Thoracic aorta (tissue), 2 donors: ENCODE measurements around the gene LUZP2. TPM values are rescaled to one million over a fixed set of nuclear protein-coding genes. Genes with fewer than 3 reads are reported as not detected.

Experiments used
- ATAC-seq: fragments of 150-250 bp; one replicate; pipeline ENCODE4 v1.8.0; 2017; ENCODE audit warnings: low read depth; ENCODE audit not compliant: insufficient number of reproducible peaks, low FRiP score
- DNase-seq: peaks from one replicate; pipeline ENCODE4 v3.0.0-alpha.2; 2020; ENCODE audit warnings: low spot score
- H3K27ac ChIP-seq, 2 donors: fragments of 200-600 bp; sonication (generic); 1 replicate in 1 of 2; 2 replicates in 1 of 2; pipeline ENCODE4 v1.5.1; 2016; ENCODE audit warnings: mild to moderate bottlenecking in 2 of 2, moderate library complexity in 2 of 2
- H3K27me3 ChIP-seq: fragments of 200-600 bp; sonication (generic); replicated peaks from 2 replicates; pipeline ENCODE4 v1.6.0; 2016; ENCODE audit warnings: mild to moderate bottlenecking; ENCODE audit not compliant: insufficient read depth
- H3K36me3 ChIP-seq: fragments of 200-600 bp; sonication (generic); one replicate; pipeline ENCODE4 v1.5.1; 2016
- H3K4me1 ChIP-seq, 2 donors: fragments of 200-600 bp; sonication (generic); 1 replicate in 1 of 2; 2 replicates in 1 of 2; pipeline versions ENCODE4 v1.5.1 to v1.6.0; 2016; ENCODE audit warnings: low read depth in 2 of 2, mild to moderate bottlenecking in 1 of 2; ENCODE audit not compliant: control insufficient read depth in 1 of 2
- H3K4me3 ChIP-seq: fragments of 200-600 bp; sonication (generic); 2 replicates; pipeline ENCODE4 v1.5.1; 2016; ENCODE audit warnings: mild to moderate bottlenecking
- H3K9me3 ChIP-seq: fragments of 200-600 bp; sonication (generic); 2 replicates; pipeline ENCODE4 v1.5.1; 2016
- total RNA-seq, 2 donors: library from RNA; depleted of rRNA; stranded (reverse); fragments of >200 nt; gene quantifications; one replicate each; pipeline versions ENCODE4 v1.1.0 to v1.2.3, GENCODE V29; 2016
- TF ChIP-seq, protein P1 (sequence below): fragments of 200-600 bp; sonication (generic); IDR thresholded peaks from one replicate; pipeline ENCODE4 v1.5.1; 2019; ENCODE audit warnings: antibody characterized with exemption

The LUZP2 gene
- total RNA-seq, 2 donors from 2014 or later, result 0.41 TPM; not detected in 1

- Histone ChIP-seq H3K36me3 (no peaks in the 10 kb centered on the region), H3K27ac (no peak overlapping the region), H3K27me3 (no peaks in the 10 kb centered on the region), H3K4me1 (no peaks in the 10 kb centered on the region), H3K9me3 (no peaks in the 10 kb centered on the region), H3K4me3 (no peak overlapping the region)
- DNase-seq (no peak), ATAC-seq (no peak)
- TF ChIP-seq, protein P1, sequence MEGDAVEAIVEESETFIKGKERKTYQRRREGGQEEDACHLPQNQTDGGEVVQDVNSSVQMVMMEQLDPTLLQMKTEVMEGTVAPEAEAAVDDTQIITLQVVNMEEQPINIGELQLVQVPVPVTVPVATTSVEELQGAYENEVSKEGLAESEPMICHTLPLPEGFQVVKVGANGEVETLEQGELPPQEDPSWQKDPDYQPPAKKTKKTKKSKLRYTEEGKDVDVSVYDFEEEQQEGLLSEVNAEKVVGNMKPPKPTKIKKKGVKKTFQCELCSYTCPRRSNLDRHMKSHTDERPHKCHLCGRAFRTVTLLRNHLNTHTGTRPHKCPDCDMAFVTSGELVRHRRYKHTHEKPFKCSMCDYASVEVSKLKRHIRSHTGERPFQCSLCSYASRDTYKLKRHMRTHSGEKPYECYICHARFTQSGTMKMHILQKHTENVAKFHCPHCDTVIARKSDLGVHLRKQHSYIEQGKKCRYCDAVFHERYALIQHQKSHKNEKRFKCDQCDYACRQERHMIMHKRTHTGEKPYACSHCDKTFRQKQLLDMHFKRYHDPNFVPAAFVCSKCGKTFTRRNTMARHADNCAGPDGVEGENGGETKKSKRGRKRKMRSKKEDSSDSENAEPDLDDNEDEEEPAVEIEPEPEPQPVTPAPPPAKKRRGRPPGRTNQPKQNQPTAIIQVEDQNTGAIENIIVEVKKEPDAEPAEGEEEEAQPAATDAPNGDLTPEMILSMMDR, result no peak
Observed at GRCh38 chr11:24594401-24594800, 97.5 kb downstream of the LUZP2 start.

DNA sequence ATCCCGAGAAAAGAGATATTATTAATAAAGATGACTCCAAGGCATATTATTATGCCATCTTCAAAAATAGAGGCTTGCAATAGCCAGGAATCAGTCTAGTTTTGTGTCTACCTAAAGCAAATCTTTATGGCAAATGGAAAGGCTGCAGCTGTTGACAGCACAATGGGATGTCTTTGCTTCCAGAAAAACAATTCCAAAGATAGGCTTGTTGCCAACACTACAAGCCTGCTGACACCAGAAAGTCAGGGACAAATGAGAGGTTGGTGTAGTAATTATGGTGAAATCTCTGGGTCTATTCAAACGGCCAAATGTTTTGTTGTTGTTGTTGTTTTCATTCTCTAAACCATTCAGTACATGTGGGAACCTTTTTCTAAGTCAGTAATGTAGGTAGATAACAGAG is 101.8 kb downstream of the LUZP2 start:
- Histone ChIP-seq H3K4me1 (no peaks in the 10 kb centered on the region), H3K4me3 (no peak overlapping the region), H3K9me3 (no peaks in the 10 kb centered on the region), H3K27ac (no peak overlapping the region), H3K36me3 (no peaks in the 10 kb centered on the region), H3K27me3 (no peaks in the 10 kb centered on the region)
- ATAC-seq, result no peak
- TF ChIP-seq, protein P1, result no peak
- DNase-seq, result no peak

- H3K4me1 ChIP-seq, result no peaks in the 10 kb centered on the region
- TF ChIP-seq, protein P1, result no peak
- DNase-seq (no peak), ATAC-seq (no peak)
- H3K27me3 ChIP-seq, result no peaks in the 10 kb centered on the region
- no peaks in the 10 kb centered on the region for H3K9me3 ChIP-seq
- no peaks in the 10 kb centered on the region for H3K36me3 ChIP-seq
- no peak overlapping the region for H3K27ac ChIP-seq
- no peak overlapping the region for H3K4me3 ChIP-seq
Observed at GRCh38 chr11:24609192-24610119, 112.6 kb downstream of the LUZP2 start.

GRCh38 chr11:24615451-24616160 is 118.8 kb downstream of the LUZP2 start:
- Histone ChIP-seq H3K27me3 (no peaks in the 10 kb centered on the region), H3K4me1 (no peaks in the 10 kb centered on the region), H3K27ac (no peak overlapping the region), H3K4me3 (no peak overlapping the region), H3K9me3 (no peaks in the 10 kb centered on the region), H3K36me3 (no peaks in the 10 kb centered on the region)
- DNase-seq (no peak), ATAC-seq (no peak)
- TF ChIP-seq, protein P1, result no peak

DNA sequence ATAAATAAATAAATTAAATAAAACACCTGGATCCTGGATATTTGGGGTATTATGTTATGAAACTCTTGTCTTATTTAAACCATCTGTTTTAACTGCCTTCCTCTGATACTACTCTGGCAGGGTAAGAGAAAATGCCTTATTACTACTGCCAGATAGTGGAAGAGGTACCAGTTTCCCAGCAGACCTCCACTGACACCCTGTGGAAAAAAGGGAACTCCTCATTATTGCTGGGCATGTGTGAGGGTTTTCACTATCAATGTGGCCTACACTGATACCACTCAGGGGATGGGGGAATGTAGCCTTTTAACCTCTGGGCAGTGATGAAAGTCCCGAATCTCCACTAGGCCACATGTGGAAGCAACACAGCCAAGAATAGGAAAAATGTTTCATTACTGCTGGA is 121.0 kb downstream of the LUZP2 start:
- Histone ChIP-seq H3K4me1 (no peaks in the 10 kb centered on the region), H3K4me3 (no peak overlapping the region), H3K36me3 (no peaks in the 10 kb centered on the region), H3K9me3 (no peaks in the 10 kb centered on the region), H3K27me3 (no peaks in the 10 kb centered on the region), H3K27ac (no peak overlapping the region)
- TF ChIP-seq, protein P1, result no peak
- DNase-seq (no peak), ATAC-seq (no peak)
